Heart right ventricle (tissue), 16 donors: ENCODE measurements around the gene FGF12. TPM values are rescaled to one million over a fixed set of nuclear protein-coding genes. Genes with fewer than 3 reads are reported as not detected.

Source experiments
- ATAC-seq, 8 donors: fragments of 200-7000 bp; cut with Tn5 transposase; one replicate each; pipeline ENCODE4 v1.9.1; 2020; ENCODE audit warnings: mild to moderate bottlenecking in 8 of 8, moderate library complexity in 8 of 8, moderate number of reproducible peaks in 1 of 8
- DNase-seq, 2 donors: peaks; one replicate each; pipeline ENCODE4 v3.0.0-alpha.2; 2020
- H3K27ac ChIP-seq, 10 donors: fragments of 200-600 bp; sonication (generic) in 2 of 10; one replicate each; pipeline versions ENCODE4 v1.5.0 to v1.8.0; 2020 to 2022; ENCODE audit warnings: mild to moderate bottlenecking in 3 of 10
- H3K27me3 ChIP-seq, 7 donors: fragments of 200-600 bp; one replicate each; pipeline ENCODE4 v1.8.0; 2021 to 2022; ENCODE audit warnings: mild to moderate bottlenecking in 2 of 7
- H3K36me3 ChIP-seq, 9 donors: fragments of 200-600 bp; sonication (generic) in 1 of 9; one replicate each; pipeline versions ENCODE4 v1.5.0 to v1.8.0; 2020 to 2022; ENCODE audit warnings: mild to moderate bottlenecking in 2 of 9
- H3K4me1 ChIP-seq, 9 donors: fragments of 200-600 bp; sonication (generic) in 1 of 9; one replicate each; pipeline versions ENCODE4 v1.5.0 to v1.8.0; 2020 to 2022; ENCODE audit warnings: mild to moderate bottlenecking in 4 of 9
- H3K4me3 ChIP-seq, 10 donors: fragments of 200-600 bp; sonication (generic) in 2 of 10; one replicate each; pipeline versions ENCODE4 v1.5.0 to v1.8.0; 2020 to 2022; ENCODE audit warnings: mild to moderate bottlenecking in 7 of 10, moderate library complexity in 2 of 10
- H3K9me3 ChIP-seq, 11 donors: fragments of 200-600 bp in 10 of 11; sonication (generic) in 2 of 11; one replicate each; pipeline versions ENCODE4 v1.5.0 to v1.8.0; 2013 to 2022; ENCODE audit warnings: mild to moderate bottlenecking in 2 of 11, control low read depth in 1 of 11, moderate library complexity in 1 of 11
- WGBS, 2 donors: extraction: QIAGEN DNeasy Blood & Tissue Kit; methylation state at CpG; one replicate each; pipeline ENCODE4 v1.1.7; 2013; ENCODE audit warnings: inconsistent platforms in 1 of 2; 5-methylcytosine and 5-hydroxymethylcytosine counted together
- intact Hi-C, 10 donors: fragments of 100-400 bp; cut with DNase I; formaldehyde crosslinking; loops; one replicate each; pipeline versions ENCODE4 v1.11.1 to v1.14.2; 2022
- polyA plus RNA-seq, 2 donors: library from polyadenylated mRNA; stranded (reverse); fragments of 200-250 nt; gene quantifications; one replicate each; pipeline ENCODE4 v1.2.3, GENCODE V29; 2013
- total RNA-seq, 10 donors: library from RNA; stranded (reverse); fragmentation: NEBNext Ultra II Directional in 3 of 10; extraction: Animal tissue kit (Norgen Biotek cat#: 25700) in 3 of 10; gene quantifications; one replicate each; pipeline versions ENCODE4 v1.2.1 to v1.2.4, GENCODE V29; 2021 to 2023
- TF ChIP-seq, protein P1 (sequence below), 9 donors: fragments of 200-600 bp; sonication (generic) in 2 of 9; IDR thresholded peaks; one replicate each; pipeline versions ENCODE4 v1.5.0 to v1.8.0; 2021 to 2022; ENCODE audit warnings: antibody characterized with exemption in 9 of 9, mild to moderate bottlenecking in 5 of 9, moderate library complexity in 1 of 9
- donor health status: Arrhythmogenic right ventricular cardiomyopathy.
- donor health status: ischemic (EF 13 %, LVEDD 7.1; RV severe dilation, severe dysfunction).
- donor health status: healthy with polysubstance abuse.
- donor health status: DM: no; HTN: yes; CAD: no.
- donor health status: DM: no; HTN: no; CAD: no.
- donor health status: ischemic (EF 25% LVEDD 6.9; RV normal size, moderate dysfunction).
- donor health status: ischemic (EF 25% LVEDD 5.7; RV mildly dilated, moderate dysfunction).
- donor health status: healthy.
- donor health status: DM: yes; HTN: yes; CAD: no.
- donor health status: Ischemic cardiomyopathy.
- donor health status: ischemic (EF 35%, LVEDD 5.7; RV mildly dilated, moderate dysfunction).
- donor health status: nonischemic (EF 11% LVEDD 7.7; RV severe dilation, severe dysfunction).
- donor health status: DM: yes; HTN: yes; CAD: no.
- donor health status: PGD.
- donor health status: ischemic (EF 29% LVEDD 5.4; RV normal size, mild dysfunction).
- donor health status: nonischemic (EF 23%, LVEDD 6.1; RV moderate dilation, normal function).

FGF12 gene
- total and polyA plus RNA-seq, 12 donors, result 26.5 to 504 (median 313) TPM

- DNase-seq, result peak; percentile 39 to 53
- Histone ChIP-seq H3K27ac (no peak overlapping the region), H3K9me3 (no peaks in the 10 kb centered on the region), H3K4me3 (no peak overlapping the region), H3K27me3 (peaks cover 0 to 6% (median 0%) of the 10 kb centered on the region in 7 donors), H3K4me1 (peaks cover 0 to 35% (median 14%) of the 10 kb centered on the region in 9 donors), H3K36me3 (no peaks in the 10 kb centered on the region)
- TF ChIP-seq, protein P1, sequence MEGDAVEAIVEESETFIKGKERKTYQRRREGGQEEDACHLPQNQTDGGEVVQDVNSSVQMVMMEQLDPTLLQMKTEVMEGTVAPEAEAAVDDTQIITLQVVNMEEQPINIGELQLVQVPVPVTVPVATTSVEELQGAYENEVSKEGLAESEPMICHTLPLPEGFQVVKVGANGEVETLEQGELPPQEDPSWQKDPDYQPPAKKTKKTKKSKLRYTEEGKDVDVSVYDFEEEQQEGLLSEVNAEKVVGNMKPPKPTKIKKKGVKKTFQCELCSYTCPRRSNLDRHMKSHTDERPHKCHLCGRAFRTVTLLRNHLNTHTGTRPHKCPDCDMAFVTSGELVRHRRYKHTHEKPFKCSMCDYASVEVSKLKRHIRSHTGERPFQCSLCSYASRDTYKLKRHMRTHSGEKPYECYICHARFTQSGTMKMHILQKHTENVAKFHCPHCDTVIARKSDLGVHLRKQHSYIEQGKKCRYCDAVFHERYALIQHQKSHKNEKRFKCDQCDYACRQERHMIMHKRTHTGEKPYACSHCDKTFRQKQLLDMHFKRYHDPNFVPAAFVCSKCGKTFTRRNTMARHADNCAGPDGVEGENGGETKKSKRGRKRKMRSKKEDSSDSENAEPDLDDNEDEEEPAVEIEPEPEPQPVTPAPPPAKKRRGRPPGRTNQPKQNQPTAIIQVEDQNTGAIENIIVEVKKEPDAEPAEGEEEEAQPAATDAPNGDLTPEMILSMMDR (IDR thresholded peaks at IDR 0.05), result peak; percentile 94 to 100 (median 97)
- intact Hi-C loops, result loop anchor here in 9 of 10 donors (1.0 to 10.0 kb wide), 13 partner anchors 249 to 1029 kb away; no protein-coding TSS in a partner anchor
- ATAC-seq, result peak; percentile 71 to 89 (median 78)
- 23 to 24% methylated on average over 12 of the region's 12 CpGs for WGBS, 2 donors
Observed at GRCh38 chr3:192444096-192444790, 283.1 kb downstream of the FGF12 start.

DNA sequence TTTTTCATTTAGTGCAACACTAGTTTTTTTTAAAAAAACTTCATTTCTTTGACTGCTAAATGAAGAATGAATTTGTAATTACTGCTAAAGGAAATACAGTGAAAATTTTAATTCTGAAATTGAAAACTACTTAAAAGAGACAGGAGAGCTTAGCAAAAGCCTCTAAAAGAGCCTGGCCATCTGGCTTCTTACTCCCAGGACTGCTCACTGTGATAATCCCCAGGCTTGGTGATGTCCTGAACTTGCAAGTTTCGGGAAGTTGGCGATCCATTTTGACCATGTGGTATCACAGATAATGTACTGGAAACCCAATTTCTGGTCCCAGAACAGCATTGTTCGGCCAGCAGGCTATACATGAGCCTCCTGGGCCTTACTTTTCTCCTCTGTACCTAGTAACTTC, 292.1 kb downstream of the FGF12 start:
- no peaks in the 10 kb centered on the region for H3K36me3 ChIP-seq
- peaks cover 0 to 12% (median 0%) of the 10 kb centered on the region in 9 donors for H3K4me1 ChIP-seq
- TF ChIP-seq, protein P1 (IDR thresholded peaks at IDR 0.05), result no peak
- DNase-seq (no peak), ATAC-seq (no peak)
- H3K4me3 ChIP-seq, result no peak overlapping the region
- intact Hi-C loops, result no loop called here
- no peaks in the 10 kb centered on the region for H3K9me3 ChIP-seq
- H3K27ac ChIP-seq, result no peak overlapping the region
- H3K27me3 ChIP-seq, result no peaks in the 10 kb centered on the region
- 57 to 65% methylated on average over 3 of the region's 3 CpGs for WGBS, 2 donors

DNA sequence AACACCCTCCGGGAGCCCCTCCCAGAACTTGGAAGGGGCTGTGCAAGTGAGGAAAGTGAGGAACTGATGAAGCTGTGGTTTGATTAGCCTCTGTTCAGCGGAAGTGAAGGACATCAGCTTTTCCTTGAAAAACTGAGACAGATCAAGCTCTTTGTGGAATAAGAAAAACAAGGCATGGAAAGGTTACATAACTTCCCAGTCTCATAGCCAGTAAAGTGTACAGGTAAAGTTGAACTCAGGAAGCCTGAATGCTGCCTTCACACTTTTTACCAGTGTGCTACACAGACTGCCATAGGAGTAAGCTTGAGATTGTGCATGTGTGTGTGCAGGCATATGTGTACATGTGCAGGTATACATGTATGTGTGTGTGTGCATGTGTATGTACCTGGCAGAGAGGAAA, 293.2 kb downstream of the FGF12 start:
- 81 to 93% methylated on average over 2 of the region's 2 CpGs for WGBS, 2 donors
- no peak for DNase-seq
- H3K36me3 ChIP-seq, result no peaks in the 10 kb centered on the region
- H3K27ac ChIP-seq, result no peak overlapping the region
- intact Hi-C loops, result no loop called here
- peak in 1 of 8 donors; percentile 25 for ATAC-seq
- TF ChIP-seq, protein P1 (IDR thresholded peaks at IDR 0.05), result no peak
- H3K27me3 ChIP-seq, result no peaks in the 10 kb centered on the region
- no peaks in the 10 kb centered on the region for H3K9me3 ChIP-seq
- H3K4me1 ChIP-seq, result peaks cover 0 to 12% (median 0%) of the 10 kb centered on the region in 9 donors
- H3K4me3 ChIP-seq, result no peak overlapping the region

GRCh38 chr3:192433704-192434103, 293.6 kb downstream of the FGF12 start:
- H3K36me3 ChIP-seq, result no peaks in the 10 kb centered on the region
- TF ChIP-seq, protein P1 (IDR thresholded peaks at IDR 0.05), result no peak
- no peak overlapping the region for H3K4me3 ChIP-seq
- no peak overlapping the region for H3K27ac ChIP-seq
- intact Hi-C loops, result no loop called here
- no peaks in the 10 kb centered on the region for H3K27me3 ChIP-seq
- DNase-seq, result no peak
- peaks cover 0 to 12% (median 0%) of the 10 kb centered on the region in 9 donors for H3K4me1 ChIP-seq
- no peaks in the 10 kb centered on the region for H3K9me3 ChIP-seq
- no peak for ATAC-seq
- WGBS, 2 donors, result 65 to 69% methylated on average over 5 of the region's 5 CpGs
